GM20000 (cell line): ENCODE results near the gene VEPH1.

Experiments
- DNase-seq: peaks from one replicate; pipeline ENCODE4 v3.0.0; 2012; ENCODE audit warnings: low spot score
- CTCF ChIP-seq: IDR thresholded peaks from 2 replicates; pipeline ENCODE4 v1.5.1; 2012; ENCODE audit warnings: mild to moderate bottlenecking, control low read depth; ENCODE audit errors: extremely low read depth, missing control alignments

Gene VEPH1

GRCh38 chr3:157379525-157380140 is 123.6 kb downstream of the VEPH1 start:
- no peak for TF ChIP-seq CTCF
- no peak for DNase-seq

DNA sequence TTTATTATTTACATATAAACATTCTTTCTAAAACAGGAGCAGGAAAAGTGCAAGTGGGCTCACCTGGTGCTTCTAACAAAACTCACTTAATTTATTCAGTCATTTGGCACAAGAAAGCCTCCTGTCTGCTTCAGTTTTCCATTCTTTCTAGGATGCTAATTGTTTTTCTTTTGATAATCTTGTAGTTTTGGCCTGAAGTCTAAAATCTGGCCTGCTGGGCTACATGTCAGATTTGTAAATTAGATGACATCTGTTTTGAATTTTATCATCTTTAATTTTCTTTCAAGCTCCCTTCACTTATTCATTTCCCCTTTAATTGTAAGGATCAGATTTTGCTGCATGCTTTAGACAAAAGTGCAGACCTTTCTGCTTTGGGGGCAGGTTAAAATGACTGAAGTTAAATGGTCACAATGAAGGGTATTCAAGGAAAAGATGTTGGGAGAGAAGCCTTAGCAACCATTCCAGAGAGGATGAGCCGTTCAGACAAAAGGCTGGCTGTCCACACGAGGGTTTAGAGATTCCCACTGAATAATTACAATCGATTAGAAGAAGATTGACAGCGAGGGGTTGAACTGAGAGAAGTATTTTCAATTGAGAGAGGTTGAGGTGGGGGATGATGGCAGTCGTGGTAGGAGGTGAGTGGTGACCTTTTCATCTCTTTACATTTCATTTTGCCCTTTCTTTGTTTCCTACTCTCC is 126.5 kb downstream of the VEPH1 start:
- no peak for DNase-seq
- TF ChIP-seq CTCF, result no peak

- DNase-seq, result no peak
- TF ChIP-seq CTCF, result no peak
Measured at GRCh38 chr3:157375342-157375986, 127.8 kb downstream of the VEPH1 start.

DNA sequence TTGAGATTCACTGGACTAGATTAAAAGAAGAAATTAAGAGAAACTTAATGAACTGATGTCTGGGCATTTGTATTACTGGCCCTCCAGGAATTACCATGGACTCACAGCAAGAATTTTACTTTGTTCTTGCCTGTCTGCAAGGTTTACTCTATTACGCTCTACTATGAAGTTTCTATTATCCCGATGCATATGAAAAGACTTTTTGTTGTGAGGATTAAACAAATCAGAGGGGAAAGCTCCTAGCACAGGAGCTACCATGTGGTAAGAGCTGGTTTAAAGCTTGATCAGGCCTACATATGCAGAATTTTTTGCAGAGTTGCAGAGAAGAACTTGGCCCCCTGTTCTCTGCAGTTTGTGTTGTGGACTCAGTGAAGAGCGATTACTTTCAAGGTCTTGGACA is 128.3 kb downstream of the VEPH1 start:
- no peak for TF ChIP-seq CTCF
- no peak for DNase-seq

- DNase-seq, result no peak
Measured at GRCh38 chr3:157373783-157374182, 129.4 kb downstream of the VEPH1 start.

GRCh38 chr3:157370867-157371266 is 132.3 kb downstream of the VEPH1 start:
- DNase-seq, result no peak
- TF ChIP-seq CTCF, result no peak

More at GRCh38 chr3:157373783-157374182, 129.4 kb downstream of the VEPH1 start:
- TF ChIP-seq CTCF, result no peak

DNA sequence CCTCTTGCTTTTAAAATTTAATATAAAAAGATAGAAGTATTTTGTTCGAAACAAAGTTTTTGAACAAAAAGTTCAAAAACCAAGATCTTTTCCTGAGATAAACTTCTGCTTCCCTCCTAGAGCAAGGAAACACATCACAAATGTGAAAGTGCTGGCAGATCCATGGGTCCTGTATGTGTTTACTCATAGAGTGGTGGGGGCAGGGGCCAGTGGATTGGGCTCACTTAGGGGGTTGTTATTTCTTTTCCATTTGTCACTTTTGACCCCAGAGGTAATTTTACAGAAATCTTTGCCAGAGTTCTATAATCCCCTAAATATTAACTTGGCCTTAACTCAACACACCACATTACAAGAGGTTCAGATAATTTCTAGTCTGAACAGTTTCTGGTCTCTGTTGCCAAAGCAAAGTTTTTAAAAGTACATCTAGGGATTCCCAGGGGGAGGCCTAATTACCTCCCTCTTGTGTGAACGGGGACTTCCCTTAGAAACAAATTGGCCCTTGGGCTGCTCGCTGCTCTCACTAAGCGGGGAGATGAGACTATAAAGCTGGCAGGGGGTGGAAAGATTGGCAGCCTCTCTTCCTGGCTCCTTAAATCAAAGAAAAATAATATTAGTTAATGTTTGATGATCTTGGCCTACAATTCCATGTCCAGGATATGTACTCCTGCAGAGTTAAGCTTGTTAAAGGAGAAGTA is 133.3 kb downstream of the VEPH1 start:
- DNase-seq, result no peak
- TF ChIP-seq CTCF, result no peak
